GM19238 (cell line): ENCODE results near the gene GNAQ.
"Not testable (repeated sequence)": the region's sequence is repeated elsewhere in the genome, so short reads cannot be mapped to it uniquely, and the experiment has no call there.

Experiments
- DNase-seq: peaks from one replicate; pipeline ENCODE4 v3.0.0; 2011; ENCODE audit warnings: low spot score; ENCODE audit not compliant: insufficient read length

GNAQ gene

GRCh38 chr9:77783518-77783917, 248.1 kb downstream of the GNAQ start:
- no peak for DNase-seq

GRCh38 chr9:77779010-77779409, 252.6 kb downstream of the GNAQ start:
- DNase-seq, result no peak

GRCh38 chr9:77773381-77773780, 258.2 kb downstream of the GNAQ start:
- DNase-seq, result no peak

GRCh38 chr9:77772646-77773045, 259.0 kb downstream of the GNAQ start:
- DNase-seq, result no peak

GRCh38 chr9:77771171-77771570, 260.4 kb downstream of the GNAQ start:
- DNase-seq, result no peak

- no peak for DNase-seq
Measured at GRCh38 chr9:77770340-77770739, 261.3 kb downstream of the GNAQ start.

GRCh38 chr9:77769246-77769645, 262.4 kb downstream of the GNAQ start:
- no peak for DNase-seq

GRCh38 chr9:77766587-77766986, 265.0 kb downstream of the GNAQ start:
- no peak for DNase-seq

GRCh38 chr9:77765781-77766259, 265.8 kb downstream of the GNAQ start:
- DNase-seq, result no peak

GRCh38 chr9:77764894-77765780, 266.5 kb downstream of the GNAQ start:
- DNase-seq, result no peak

- DNase-seq, result no peak
Measured at GRCh38 chr9:77763566-77763965, 268.0 kb downstream of the GNAQ start.

GRCh38 chr9:77760919-77761318, 270.7 kb downstream of the GNAQ start:
- DNase-seq, result not testable (repeated sequence)

- DNase-seq, result no peak
Measured at GRCh38 chr9:77759391-77759790, 272.2 kb downstream of the GNAQ start.

- no peak for DNase-seq
Measured at GRCh38 chr9:77756449-77756848, 275.2 kb downstream of the GNAQ start.

GRCh38 chr9:77753180-77753579, 278.4 kb downstream of the GNAQ start:
- DNase-seq, result no peak

- no peak for DNase-seq
Measured at GRCh38 chr9:77752554-77752953, 279.1 kb downstream of the GNAQ start.

- no peak for DNase-seq
Measured at GRCh38 chr9:77751341-77752091, 280.1 kb downstream of the GNAQ start.

- DNase-seq, result no peak
Measured at GRCh38 chr9:77750981-77751340, 280.6 kb downstream of the GNAQ start.

- no peak for DNase-seq
Measured at GRCh38 chr9:77750284-77750683, 281.3 kb downstream of the GNAQ start.

GRCh38 chr9:77748214-77748772, 283.3 kb downstream of the GNAQ start:
- DNase-seq, result no peak

- no peak for DNase-seq
Measured at GRCh38 chr9:77747163-77747562, 284.4 kb downstream of the GNAQ start.

GRCh38 chr9:77744841-77745430, 286.7 kb downstream of the GNAQ start:
- DNase-seq, result no peak
